Measurements from ENCODE around the gene MACROD2. TPM values are rescaled to one million over a fixed set of nuclear protein-coding genes. Genes with fewer than 3 reads are reported as not detected.

The MACROD2 gene
- total and polyA plus RNA-seq, 7 donors = 0.20 to 4.8 (median 0.87) TPM

GRCh38 chr20:14644306-14645097 is 649.2 kb downstream of the MACROD2 start:
- Histone ChIP-seq H3K27me3 (ENCODE audit: insufficient read depth in 3 of 3, low read length in 2 of 3) (no peaks in the 10 kb centered on the region), H3K27ac (no peak overlapping the region), H3K4me1 (no peaks in the 10 kb centered on the region), H3K9me3 (no peaks in the 10 kb centered on the region), H3K36me3 (ENCODE audit: insufficient read depth in 1 of 2, low read depth in 1 of 2) (no peaks in the 10 kb centered on the region), H3K4me3 (no peak overlapping the region)
- DNase-seq = no peak
- no peak for ATAC-seq
- WGBS, 3 donors = 90 to 91% (median 90%) methylated on average over 2 of the region's 2 CpGs
- intact Hi-C loops (cut with DNase I) = no loop called here
- TF ChIP-seq CTCF (IDR thresholded peaks at IDR 0.05) = no peak

DNA sequence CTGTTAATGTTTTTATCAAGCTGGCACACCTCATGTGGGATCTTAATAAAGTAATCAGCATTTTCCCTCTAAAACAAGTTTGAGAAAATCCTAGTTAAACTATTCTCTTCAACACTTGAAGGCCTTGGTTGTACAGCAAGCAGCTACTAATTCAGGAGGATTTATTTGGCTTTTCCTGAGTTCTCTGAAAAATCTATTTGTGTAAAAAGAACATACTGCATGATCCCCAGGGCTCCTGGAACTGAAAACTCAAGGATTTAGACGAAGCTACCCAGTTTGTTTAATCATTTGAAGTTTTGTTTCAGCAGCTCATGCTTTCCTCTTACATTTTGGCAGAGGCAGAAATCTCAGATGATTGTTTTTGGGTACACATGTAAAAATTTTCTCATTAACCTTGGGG is 651.7 kb downstream of the MACROD2 start:
- intact Hi-C loops (cut with DNase I) = no loop called here
- 33 to 37% (median 34%) methylated on average over 1 of the region's 1 CpG for WGBS, 3 donors
- H3K27me3 ChIP-seq (ENCODE audit: insufficient read depth in 3 of 3, low read length in 2 of 3) = no peaks in the 10 kb centered on the region
- H3K36me3 ChIP-seq (ENCODE audit: insufficient read depth in 1 of 2, low read depth in 1 of 2) = no peaks in the 10 kb centered on the region
- TF ChIP-seq CTCF (IDR thresholded peaks at IDR 0.05) = no peak
- ATAC-seq (no peak), DNase-seq (no peak)
- no peaks in the 10 kb centered on the region for H3K9me3 ChIP-seq
- no peak overlapping the region for H3K27ac ChIP-seq
- H3K4me1 ChIP-seq = no peaks in the 10 kb centered on the region
- H3K4me3 ChIP-seq = no peak overlapping the region

DNA sequence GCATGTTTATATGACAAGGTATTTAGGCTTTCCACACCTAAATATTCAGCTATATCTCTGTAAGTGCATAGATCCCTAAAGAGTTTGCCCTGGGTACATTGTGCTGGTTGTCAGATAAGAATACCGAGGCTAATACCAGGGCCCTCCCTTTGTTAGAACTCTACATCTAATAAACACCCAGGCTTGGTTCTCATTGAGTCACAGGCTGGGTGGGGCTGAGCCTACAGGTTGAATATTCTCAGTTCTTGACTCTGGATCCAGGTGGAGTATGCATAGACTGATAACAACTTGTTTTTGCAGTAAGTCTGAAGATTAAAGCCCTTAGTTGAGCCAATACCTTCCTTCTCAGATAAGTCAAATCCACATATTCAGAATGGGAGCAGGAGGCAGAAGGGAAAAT is 654.3 kb downstream of the MACROD2 start:
- intact Hi-C loops (cut with DNase I) = no loop called here
- Histone ChIP-seq H3K4me3 (no peak overlapping the region), H3K9me3 (no peaks in the 10 kb centered on the region), H3K36me3 (ENCODE audit: insufficient read depth in 1 of 2, low read depth in 1 of 2) (no peaks in the 10 kb centered on the region), H3K4me1 (no peaks in the 10 kb centered on the region), H3K27ac (no peak overlapping the region), H3K27me3 (ENCODE audit: insufficient read depth in 3 of 3, low read length in 2 of 3) (no peaks in the 10 kb centered on the region)
- 89 to 100% (median 98%) methylated on average over 1 of the region's 1 CpG for WGBS, 3 donors
- DNase-seq = no peak
- ATAC-seq = no peak
- TF ChIP-seq CTCF (IDR thresholded peaks at IDR 0.05) = no peak

DNA sequence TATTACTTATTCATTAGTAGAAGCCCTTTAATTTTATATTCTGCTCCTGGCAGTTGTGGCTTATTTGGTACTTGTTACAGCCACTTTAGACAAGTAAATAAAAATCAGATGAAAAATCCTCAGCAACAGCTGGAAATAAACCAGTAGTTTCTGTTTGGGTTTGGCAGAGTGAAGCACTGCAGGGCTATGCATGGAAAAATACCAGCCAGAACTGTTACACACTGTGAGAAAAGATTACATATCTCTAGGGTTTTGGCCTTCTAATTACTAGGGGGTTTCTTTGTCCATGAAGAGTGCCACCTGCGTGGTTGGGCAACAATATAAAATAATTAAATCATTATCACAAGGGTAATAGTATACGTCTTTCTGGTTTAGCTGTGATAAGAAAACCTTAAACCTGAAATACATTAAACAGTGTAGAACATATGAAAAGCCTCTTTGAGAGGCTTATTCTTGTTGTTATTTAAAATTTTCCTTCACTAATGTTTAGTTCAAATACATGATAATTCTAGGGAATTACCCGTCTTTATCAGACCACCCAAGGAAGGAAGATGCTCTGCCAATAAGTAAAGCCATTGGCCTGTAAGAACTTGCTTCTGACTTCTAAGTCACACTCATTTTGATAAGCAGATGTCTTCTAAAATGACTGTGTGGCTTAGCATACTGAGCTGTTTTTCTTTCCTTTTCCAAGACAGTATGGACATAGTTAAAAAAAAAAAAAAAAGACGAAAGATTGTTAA is 662.1 kb downstream of the MACROD2 start:
- no peak for TF ChIP-seq CTCF (IDR thresholded peaks at IDR 0.05)
- ATAC-seq (no peak), DNase-seq (no peak)
- Histone ChIP-seq H3K4me3 (no peak overlapping the region), H3K4me1 (no peaks in the 10 kb centered on the region), H3K27ac (no peak overlapping the region), H3K27me3 (ENCODE audit: insufficient read depth in 3 of 3, low read length in 2 of 3) (no peaks in the 10 kb centered on the region), H3K9me3 (no peaks in the 10 kb centered on the region), H3K36me3 (ENCODE audit: insufficient read depth in 1 of 2, low read depth in 1 of 2) (no peaks in the 10 kb centered on the region)
- 53 to 59% (median 57%) methylated on average over 4 of the region's 4 CpGs for WGBS, 3 donors
- intact Hi-C loops (cut with DNase I) = no loop called here

All from psoas muscle (tissue), 8 donors.